GM19395 (cell line): ENCODE data around the gene LONP1.

Experiments
- ATAC-seq: cut with Tn5 transposase; IDR thresholded peaks from one replicate; pipeline ENCODE4 v1.9.1; 2021; ENCODE audit warnings: mild to moderate bottlenecking, moderate library complexity; ENCODE audit not compliant: unreplicated experiment

Gene LONP1

GRCh38 chr19:5652261-5652660, 67.7 kb downstream of the LONP1 start:
- no peak for ATAC-seq

- no peak for ATAC-seq
Measured at GRCh38 chr19:5651361-5651760, 68.6 kb downstream of the LONP1 start.

- ATAC-seq, result no peak
Measured at GRCh38 chr19:5648464-5648863, 71.5 kb downstream of the LONP1 start.

GRCh38 chr19:5646703-5647102, 73.2 kb downstream of the LONP1 start:
- no peak for ATAC-seq

- ATAC-seq, result no peak
Measured at GRCh38 chr19:5645409-5645808, 74.5 kb downstream of the LONP1 start.

- no peak for ATAC-seq
Measured at GRCh38 chr19:5644037-5644436, 75.9 kb downstream of the LONP1 start.

GRCh38 chr19:5643060-5643459, 76.9 kb downstream of the LONP1 start:
- ATAC-seq, result no peak

- no peak for ATAC-seq
Measured at GRCh38 chr19:5642204-5642603, 77.7 kb downstream of the LONP1 start.
